ENCODE data around the gene ALS2CL. TPM values are rescaled to one million over a fixed set of nuclear protein-coding genes. Genes with fewer than 3 reads are reported as not detected.

Gene ALS2CL
- total RNA-seq, 1 experiment from 2014 or later = 67.5 TPM

GRCh38 chr3:46692566-46692990, 901 bp downstream of the ALS2CL start:
- Histone ChIP-seq H3F3A (ENCODE audit: insufficient read depth, low read depth) (peaks cover 17% of the 10 kb centered on the region; the same call in 1 of the 2 replicates), H3K27me3 (ENCODE audit: insufficient read depth, low read depth) (no peaks in the 10 kb centered on the region), H3K36me3 (ENCODE audit: low read depth) (no peaks in the 10 kb centered on the region), H3K4me2 (peak overlapping the region; percentile 99), H3K9me3 (ENCODE audit: insufficient read depth, low read depth) (no peaks in the 10 kb centered on the region), H3K4me3 (peak overlapping the region; percentile 92), H2AFZ (peak overlapping the region; percentile 68), H3K79me2 (ENCODE audit: low read depth) (peaks cover 18% of the 10 kb centered on the region), H4K20me1 (ENCODE audit: insufficient read depth) (no peaks in the 10 kb centered on the region; the same call in 1 of the 2 replicates), H3K27ac (peak overlapping the region; percentile 98), H3K9me2 (ENCODE audit: insufficient read depth) (no peaks in the 10 kb centered on the region), H3K4me1 (replicated peaks; ENCODE audit: insufficient read depth) (peaks cover 21% of the 10 kb centered on the region)
- ChIA-PET POLR2A (ENCODE audit: unreplicated experiment) (interaction anchor here (0.5 kb wide), 1 partner anchor 255 kb away, joined by 4 read pairs; no protein-coding TSS in a partner anchor), CTCF (interaction anchor here (0.6 kb wide), 1 partner anchor 132 kb away, joined by 15 read pairs; no protein-coding TSS in a partner anchor)
- no peak for TF ChIP-seq CTCF (conservative IDR thresholded peaks at IDR 0.05)
- no peak for TF ChIP-seq EZH2 (IDR thresholded peaks at IDR 0.05; ENCODE audit: low read depth)
- BruUV-seq (replicated peaks) = no TSS peak
- DNase-seq = peak; percentile 97 to 98
- intact Hi-C loops (cut with micrococcal nuclease; ENCODE audit: unreplicated experiment) = loop anchor here (2.0 to 10.0 kb wide), 4 partner anchors 136 to 822 kb away; partner anchors contain the start of genes CCDC12 and ELP6

DNA sequence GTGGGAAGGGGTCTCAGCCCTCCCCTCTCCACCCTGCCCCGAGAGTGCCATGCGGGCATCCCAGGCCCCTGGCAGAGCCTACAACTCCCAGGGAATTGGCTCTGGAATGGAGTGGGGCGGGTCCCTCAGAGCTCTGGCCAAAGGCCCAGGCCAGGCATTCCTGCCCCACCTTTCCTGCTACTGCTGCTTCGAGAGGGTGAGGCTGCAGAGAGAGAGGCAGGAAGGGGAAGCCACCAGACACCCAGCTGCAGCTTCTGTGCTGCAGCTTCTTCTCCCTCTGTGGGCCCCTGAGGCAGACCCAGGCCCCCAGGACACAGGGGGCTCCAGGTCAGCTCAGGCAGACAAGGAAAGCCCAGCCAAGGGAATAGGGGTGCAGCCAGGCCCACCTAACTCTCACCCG, 2.7 kb downstream of the ALS2CL start:
- intact Hi-C loops (cut with micrococcal nuclease; ENCODE audit: unreplicated experiment) = loop anchor here (10.0 kb wide), 2 partner anchors 206 to 824 kb away; partner anchors contain the start of gene ELP6
- Histone ChIP-seq H3K9me3 (ENCODE audit: insufficient read depth, low read depth) (no peaks in the 10 kb centered on the region), H3K4me2 (peak overlapping the region; percentile 57), H3K4me1 (replicated peaks; ENCODE audit: insufficient read depth) (peaks cover 21% of the 10 kb centered on the region), H3K9me2 (ENCODE audit: insufficient read depth) (no peaks in the 10 kb centered on the region), H3F3A (ENCODE audit: insufficient read depth, low read depth) (peaks cover 13% of the 10 kb centered on the region; the same call in 1 of the 2 replicates), H3K27ac (no peak overlapping the region), H4K20me1 (ENCODE audit: insufficient read depth) (no peaks in the 10 kb centered on the region; the same call in 1 of the 2 replicates), H3K27me3 (ENCODE audit: insufficient read depth, low read depth) (no peaks in the 10 kb centered on the region), H3K79me2 (ENCODE audit: low read depth) (peaks cover 18% of the 10 kb centered on the region), H3K4me3 (peak overlapping the region; percentile 11; the same call in 1 of the 2 replicates), H3K36me3 (ENCODE audit: low read depth) (no peaks in the 10 kb centered on the region), H2AFZ (no peak overlapping the region)
- BruUV-seq (replicated peaks) = no TSS peak
- CTCF ChIA-PET = interaction anchor here (0.6 to 1.5 kb wide), 4 partner anchors 155 to 822 kb away, joined by 3 to 4 read pairs (median 4); no protein-coding TSS in a partner anchor
- POLR2A ChIA-PET (ENCODE audit: unreplicated experiment) = interaction anchor here (0.6 to 0.7 kb wide), 6 partner anchors 19 to 884 kb away, joined by 3 to 7 read pairs (median 4); partner anchors contain the start of genes NBEAL2 and PTPN23
- peak in 1 of 2 experiments; percentile 79 for DNase-seq
- no peak for TF ChIP-seq EZH2 (IDR thresholded peaks at IDR 0.05; ENCODE audit: low read depth)
- no peak for TF ChIP-seq CTCF (conservative IDR thresholded peaks at IDR 0.05)

DNA sequence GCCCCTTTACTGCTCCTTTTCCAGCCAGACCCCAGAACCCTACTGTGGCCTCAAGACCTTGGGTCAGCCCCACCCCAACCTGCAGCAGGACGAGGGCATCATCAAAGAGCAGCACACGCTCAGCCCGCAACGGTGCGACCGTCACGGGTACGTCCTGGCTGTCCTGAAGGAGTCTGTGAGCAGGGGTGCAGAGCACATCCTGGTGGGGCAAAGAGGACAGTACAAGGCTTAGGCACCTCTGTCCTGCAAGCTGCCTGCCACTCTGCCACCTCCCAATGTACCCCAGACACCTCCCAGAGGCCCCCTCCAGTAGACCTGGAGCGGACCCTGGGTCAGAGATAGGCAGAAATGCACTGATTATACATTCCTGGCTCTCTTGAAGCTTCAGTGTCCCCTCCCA, 8.0 kb downstream of the ALS2CL start:
- TF ChIP-seq EZH2 (IDR thresholded peaks at IDR 0.05; ENCODE audit: low read depth) (no peak), CTCF (conservative IDR thresholded peaks at IDR 0.05) (no peak)
- Histone ChIP-seq H3K79me2 (ENCODE audit: low read depth) (peaks cover 5% of the 10 kb centered on the region; the same call in 1 of the 2 replicates), H3K4me1 (replicated peaks; ENCODE audit: insufficient read depth) (peaks cover 1% of the 10 kb centered on the region), H3K9me2 (ENCODE audit: insufficient read depth) (no peaks in the 10 kb centered on the region), H4K20me1 (ENCODE audit: insufficient read depth) (no peaks in the 10 kb centered on the region), H3K9me3 (ENCODE audit: insufficient read depth, low read depth) (no peaks in the 10 kb centered on the region), H3K4me3 (no peak overlapping the region), H3K36me3 (ENCODE audit: low read depth) (no peaks in the 10 kb centered on the region), H3K27me3 (ENCODE audit: insufficient read depth, low read depth) (no peaks in the 10 kb centered on the region), H2AFZ (no peak overlapping the region), H3F3A (ENCODE audit: insufficient read depth, low read depth) (no peaks in the 10 kb centered on the region), H3K4me2 (no peak overlapping the region), H3K27ac (no peak overlapping the region)
- POLR2A ChIA-PET (ENCODE audit: unreplicated experiment) = no interaction called here
- intact Hi-C loops (cut with micrococcal nuclease; ENCODE audit: unreplicated experiment) = no loop called here
- DNase-seq = no peak
- CTCF ChIA-PET = interaction anchor here (0.6 kb wide), 1 partner anchor 44 kb away, joined by 3 read pairs; no protein-coding TSS in a partner anchor
- BruUV-seq (replicated peaks) = no TSS peak

All from PC-9 (cell line).